Lower lobe of right lung (tissue), 2 donors: ENCODE measurements around the gene KLHDC2. TPM values are rescaled to one million over a fixed set of nuclear protein-coding genes. Genes with fewer than 3 reads are reported as not detected.
"Not testable (repeated sequence)": the region's sequence is repeated elsewhere in the genome, so short reads cannot be mapped to it uniquely, and the experiment has no call there.

ENCODE experiments used
- ATAC-seq, 2 donors: fragments of 200-7000 bp; cut with Tn5 transposase; one replicate each; pipeline ENCODE4 v1.9.1; 2020 to 2022; ENCODE audit warnings: mild to moderate bottlenecking in 2 of 2, moderate library complexity in 2 of 2
- DNase-seq: peaks from one replicate; pipeline ENCODE4 v3.0.0-alpha.2; 2020
- H3K27ac ChIP-seq: fragments of 200-600 bp; one replicate; pipeline ENCODE4 v1.8.0; 2022
- H3K27me3 ChIP-seq: fragments of 200-600 bp; one replicate; pipeline ENCODE4 v1.8.0; 2022; ENCODE audit warnings: low read depth
- H3K36me3 ChIP-seq: fragments of 200-600 bp; one replicate; pipeline ENCODE4 v1.8.0; 2022; ENCODE audit warnings: mild to moderate bottlenecking
- H3K4me1 ChIP-seq: fragments of 200-600 bp; one replicate; pipeline ENCODE4 v1.8.0; 2022
- H3K4me3 ChIP-seq: fragments of 200-600 bp; one replicate; pipeline ENCODE4 v1.8.0; 2022; ENCODE audit warnings: mild to moderate bottlenecking
- H3K9me3 ChIP-seq: fragments of 200-600 bp; one replicate; pipeline ENCODE4 v1.8.0; 2022
- CTCF ChIP-seq: fragments of 200-600 bp; IDR thresholded peaks from one replicate; pipeline ENCODE4 v1.8.0; 2022; ENCODE audit warnings: antibody characterized with exemption, mild to moderate bottlenecking
- intact Hi-C: fragments of 100-400 bp; cut with DNase I; formaldehyde crosslinking; loops from one replicate; pipeline ENCODE4 v1.11.0; 2022
- total RNA-seq: library from RNA; stranded (reverse); fragmentation: NEBNext Ultra II Directional; extraction: Animal tissue kit (Norgen Biotek cat#: 25700); gene quantifications from one replicate; pipeline ENCODE4 v1.2.1, GENCODE V29; 2021
- donor health status: DM: no; HTN: yes; CAD: no; lungs with severe emphysema.

KLHDC2 gene
- total RNA-seq, 1 donor from 2014 or later, result 42.4 TPM

GRCh38 chr14:49774106-49774505 is 6.2 kb downstream of the KLHDC2 start:
- Histone ChIP-seq H3K4me3 (no peak overlapping the region), H3K4me1 (peaks cover 24% of the 10 kb centered on the region), H3K27me3 (no peaks in the 10 kb centered on the region), H3K36me3 (peaks cover 73% of the 10 kb centered on the region), H3K27ac (no peak overlapping the region), H3K9me3 (no peaks in the 10 kb centered on the region)
- TF ChIP-seq CTCF, result no peak
- ATAC-seq (no peak), DNase-seq (no peak)
- intact Hi-C loops, result no loop called here

- intact Hi-C loops, result no loop called here
- no peak for DNase-seq
- TF ChIP-seq CTCF, result no peak
- no peak overlapping the region for H3K27ac ChIP-seq
- peaks cover 99% of the 10 kb centered on the region for H3K36me3 ChIP-seq
- H3K4me3 ChIP-seq, result no peak overlapping the region
- no peaks in the 10 kb centered on the region for H3K27me3 ChIP-seq
- H3K4me1 ChIP-seq, result no peaks in the 10 kb centered on the region
- H3K9me3 ChIP-seq, result no peaks in the 10 kb centered on the region
- ATAC-seq, result no peak
Observed at GRCh38 chr14:49778421-49778820, 10.5 kb downstream of the KLHDC2 start.

- not testable (repeated sequence) for H3K4me3 ChIP-seq, DNase-seq, H3K27me3 ChIP-seq, ATAC-seq, H3K4me1 ChIP-seq, H3K27ac ChIP-seq, H3K9me3 ChIP-seq
- peaks cover 100% of the 10 kb centered on the region for H3K36me3 ChIP-seq
- intact Hi-C loops, result loop anchor here (10.0 kb wide), 1 partner anchor 54 kb away; no protein-coding TSS in a partner anchor
Observed at GRCh38 chr14:49781040-49781439, 13.1 kb downstream of the KLHDC2 start.

GRCh38 chr14:49783394-49784014 is 15.6 kb downstream of the KLHDC2 start:
- DNase-seq (no peak), ATAC-seq (no peak)
- no peak overlapping the region for H3K27ac ChIP-seq
- H3K4me1 ChIP-seq, result no peaks in the 10 kb centered on the region
- H3K4me3 ChIP-seq, result no peak overlapping the region
- no peak for TF ChIP-seq CTCF
- no peaks in the 10 kb centered on the region for H3K27me3 ChIP-seq
- no peaks in the 10 kb centered on the region for H3K9me3 ChIP-seq
- peaks cover 100% of the 10 kb centered on the region for H3K36me3 ChIP-seq
- intact Hi-C loops, result loop anchor here (10.0 kb wide), 1 partner anchor 51 kb away; no protein-coding TSS in a partner anchor

GRCh38 chr14:49786315-49786714 is 18.4 kb downstream of the KLHDC2 start:
- Histone ChIP-seq H3K27ac (no peak overlapping the region), H3K36me3 (peaks cover 100% of the 10 kb centered on the region), H3K27me3 (no peaks in the 10 kb centered on the region), H3K4me1 (no peaks in the 10 kb centered on the region), H3K4me3 (no peak overlapping the region), H3K9me3 (no peaks in the 10 kb centered on the region)
- DNase-seq (no peak), ATAC-seq (no peak)
- TF ChIP-seq CTCF, result no peak
- intact Hi-C loops, result loop anchor here (10.0 kb wide), 1 partner anchor 48 kb away; no protein-coding TSS in a partner anchor

- intact Hi-C loops, result no loop called here
- no peak for TF ChIP-seq CTCF
- Histone ChIP-seq H3K4me3 (no peak overlapping the region), H3K36me3 (peaks cover 99% of the 10 kb centered on the region), H3K4me1 (no peaks in the 10 kb centered on the region), H3K27me3 (no peaks in the 10 kb centered on the region), H3K27ac (no peak overlapping the region), H3K9me3 (no peaks in the 10 kb centered on the region)
- no peak for DNase-seq
- ATAC-seq, result no peak
Observed at GRCh38 chr14:49792618-49793017, 24.7 kb downstream of the KLHDC2 start.
